Transverse colon (tissue), 4 donors: ENCODE measurements around the gene SCNM1. TPM values are rescaled to one million over a fixed set of nuclear protein-coding genes. Genes with fewer than 3 reads are reported as not detected.

Experiments used
- DNase-seq: peaks from one replicate; pipeline ENCODE4 v3.0.0-alpha.2; 2019
- H3K27ac ChIP-seq, 4 donors: fragments of 200-600 bp; sonication (generic); 2 replicates each; pipeline ENCODE4 v1.5.1; 2016 to 2018; ENCODE audit warnings: inconsistent platforms in 4 of 4
- H3K27me3 ChIP-seq: fragments of 200-600 bp; sonication (generic); 2 replicates; pipeline ENCODE4 v1.5.1; 2017; ENCODE audit warnings: inconsistent platforms
- H3K36me3 ChIP-seq, 4 donors: fragments of 200-600 bp; sonication (generic); 2 replicates each; pipeline ENCODE4 v1.5.1; 2017 to 2019; ENCODE audit warnings: inconsistent platforms in 4 of 4
- H3K4me1 ChIP-seq, 4 donors: fragments of 200-600 bp; sonication (generic); 2 replicates each; pipeline ENCODE4 v1.5.1; 2017 to 2020; ENCODE audit warnings: inconsistent platforms in 4 of 4
- H3K4me3 ChIP-seq, 4 donors: fragments of 200-600 bp; sonication (generic); 1 replicate in 1 of 4; 2 replicates in 3 of 4; pipeline versions ENCODE4 v1.5.1 to v1.6.1; 2017 to 2019; ENCODE audit warnings: inconsistent platforms in 4 of 4
- H3K9me3 ChIP-seq, 2 donors: fragments of 200-600 bp; sonication (generic); 2 replicates each; pipeline ENCODE4 v1.5.1; 2017 to 2019; ENCODE audit warnings: inconsistent platforms in 2 of 2
- EP300 ChIP-seq: sonication (generic); formaldehyde crosslinking; IDR thresholded peaks from one replicate; pipeline ENCODE4 v1.6.1; 2017; ENCODE audit warnings: antibody characterized with exemption, low read depth
- POLR2A ChIP-seq: fragments of 450-650 bp; IDR thresholded peaks from one replicate; pipeline ENCODE4 v1.6.1; 2016; ENCODE audit warnings: antibody characterized with exemption, mild to moderate bottlenecking, moderate library complexity
- POLR2AphosphoS5 ChIP-seq, 3 donors: sonication (generic); formaldehyde crosslinking; IDR thresholded peaks; one replicate each; pipeline ENCODE4 v1.6.1; 2016; ENCODE audit warnings: antibody characterized with exemption in 3 of 3
- WGBS, 2 donors: methylation state at CpG; one replicate each; pipeline ENCODE4 v1.1.5; 2018; ENCODE audit warnings: low coverage in 1 of 2; 5-methylcytosine and 5-hydroxymethylcytosine counted together
- in situ Hi-C, 4 donors: fragments of 200-750 bp; cut with MboI; loops; one replicate each; pipeline versions ENCODE4 v1.15.0 to v1.15.1; 2017; ENCODE audit warnings: low sequenced_read_pairs in 3 of 4, low pct_ligation_motif_present in 1 of 4, low pct_unique_long_range_greater_than_20kb in 1 of 4
- intact Hi-C: fragments of 100-400 bp; cut with DNase I; formaldehyde crosslinking; loops from one replicate; pipeline ENCODE4 v1.15.1; 2023; ENCODE audit warnings: low total_unique reads
- total RNA-seq, 4 donors: library from RNA; depleted of rRNA; stranded (reverse); fragments of >200 nt; gene quantifications; one replicate each; pipeline ENCODE4 v1.1.0, GENCODE V29; 2016
- TF ChIP-seq, protein P1 (sequence below), 5 experiments: fragments of 200-600 bp in 3 of 5; fragments of 450-650 bp in 2 of 5; sonication (generic) in 3 of 5; IDR thresholded peaks; 1 replicate in 2 of 5; 2 replicates in 3 of 5; pipeline ENCODE4 v1.5.1; 2016 to 2017; ENCODE audit warnings: antibody characterized with exemption in 5 of 5, inconsistent platforms in 3 of 5, mild to moderate bottlenecking in 2 of 5, moderate library complexity in 1 of 5

Gene SCNM1
- total RNA-seq, 4 donors from 2014 or later = 9.0 to 35.4 (median 25.1) TPM

DNA sequence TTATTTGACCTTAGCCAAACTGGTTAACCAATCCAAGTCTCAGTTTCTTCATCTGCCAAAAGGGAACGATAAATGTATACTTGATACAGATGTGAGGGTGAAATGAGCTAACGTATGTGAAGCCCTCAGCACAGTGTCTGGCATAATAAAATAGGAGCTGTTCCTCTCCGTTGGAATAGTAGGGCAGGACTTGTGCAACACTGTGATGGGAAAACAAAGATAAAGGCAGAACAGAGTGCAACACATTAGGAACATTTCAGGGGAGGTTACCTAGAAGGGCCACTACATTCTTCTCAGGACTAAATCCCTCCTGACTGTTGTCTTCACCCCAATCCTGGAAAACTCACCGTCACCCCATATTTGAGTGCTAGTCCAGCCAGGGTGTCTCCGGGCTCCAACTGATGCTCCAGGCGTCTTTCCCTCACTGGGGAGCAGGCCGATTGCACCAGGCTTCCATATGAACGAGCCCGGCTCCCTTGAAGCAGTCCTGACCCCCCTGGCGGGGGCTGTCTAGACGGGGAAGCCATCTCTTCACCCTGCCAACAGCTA lies 1.1 kb upstream of the SCNM1 start:
- DNase-seq = no peak
- 30% methylated on average over 11 of the region's 11 CpGs; no CpG with 5 or more reads in 1 of the 2 donors for WGBS, 2 donors
- Histone ChIP-seq H3K9me3 (no peaks in the 10 kb centered on the region), H3K4me3 (peak overlapping the region; percentile 32 to 94 (median 78)), H3K27me3 (no peaks in the 10 kb centered on the region), H3K4me1 (peaks cover 6 to 30% (median 20%) of the 10 kb centered on the region in 4 donors), H3K27ac (peak overlapping the region; percentile 84 to 94 (median 88)), H3K36me3 (peaks cover 0 to 19% (median 5%) of the 10 kb centered on the region in 4 donors)
- TF ChIP-seq POLR2A = no peak
- TF ChIP-seq, protein P1, sequence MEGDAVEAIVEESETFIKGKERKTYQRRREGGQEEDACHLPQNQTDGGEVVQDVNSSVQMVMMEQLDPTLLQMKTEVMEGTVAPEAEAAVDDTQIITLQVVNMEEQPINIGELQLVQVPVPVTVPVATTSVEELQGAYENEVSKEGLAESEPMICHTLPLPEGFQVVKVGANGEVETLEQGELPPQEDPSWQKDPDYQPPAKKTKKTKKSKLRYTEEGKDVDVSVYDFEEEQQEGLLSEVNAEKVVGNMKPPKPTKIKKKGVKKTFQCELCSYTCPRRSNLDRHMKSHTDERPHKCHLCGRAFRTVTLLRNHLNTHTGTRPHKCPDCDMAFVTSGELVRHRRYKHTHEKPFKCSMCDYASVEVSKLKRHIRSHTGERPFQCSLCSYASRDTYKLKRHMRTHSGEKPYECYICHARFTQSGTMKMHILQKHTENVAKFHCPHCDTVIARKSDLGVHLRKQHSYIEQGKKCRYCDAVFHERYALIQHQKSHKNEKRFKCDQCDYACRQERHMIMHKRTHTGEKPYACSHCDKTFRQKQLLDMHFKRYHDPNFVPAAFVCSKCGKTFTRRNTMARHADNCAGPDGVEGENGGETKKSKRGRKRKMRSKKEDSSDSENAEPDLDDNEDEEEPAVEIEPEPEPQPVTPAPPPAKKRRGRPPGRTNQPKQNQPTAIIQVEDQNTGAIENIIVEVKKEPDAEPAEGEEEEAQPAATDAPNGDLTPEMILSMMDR (IDR thresholded peaks at IDR 0.05) = no peak
- TF ChIP-seq EP300 = no peak
- TF ChIP-seq POLR2AphosphoS5 (IDR thresholded peaks at IDR 0.05) = no peak
- intact Hi-C loops (no loop called here), in situ Hi-C loops (loop anchor here in 1 of 4 donors (25.0 kb wide), 1 partner anchor 128 kb away; the partner anchor contains the start of genes BNIPL and C1orf56)

DNA sequence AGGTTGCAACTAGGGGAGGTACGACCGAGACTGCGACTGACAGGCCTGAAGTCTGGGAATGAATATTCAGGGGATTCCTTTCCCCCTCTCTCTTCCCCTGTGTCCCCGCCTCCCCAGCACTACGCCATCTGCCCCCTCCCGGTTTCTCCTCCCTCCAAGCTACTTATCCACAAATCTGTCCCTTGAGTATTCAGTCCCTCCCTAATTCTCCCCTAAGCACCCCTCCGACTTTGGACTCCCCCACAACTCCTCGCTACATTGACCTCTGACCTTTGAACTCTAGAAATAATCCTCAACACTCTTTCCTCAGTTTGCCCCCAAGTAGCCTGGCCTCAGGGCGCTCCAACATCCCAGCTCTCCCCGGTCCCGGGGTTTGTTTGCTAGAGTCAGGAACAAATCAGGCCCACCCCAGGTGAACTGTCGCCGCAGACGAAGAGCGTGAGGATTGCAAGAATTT lies 635 bp upstream of the SCNM1 start:
- DNase-seq = peak; percentile 49
- WGBS, 2 donors = 7 to 13% methylated on average over 3 to 15 of the region's 15 CpGs
- Histone ChIP-seq H3K27me3 (no peaks in the 10 kb centered on the region), H3K4me3 (peak overlapping the region; percentile 32 to 94 (median 78)), H3K27ac (peak overlapping the region; percentile 84 to 94 (median 88)), H3K4me1 (peaks cover 6 to 30% (median 20%) of the 10 kb centered on the region in 4 donors), H3K36me3 (peaks cover 0 to 18% (median 4%) of the 10 kb centered on the region in 4 donors), H3K9me3 (no peaks in the 10 kb centered on the region)
- TF ChIP-seq POLR2A = no peak
- TF ChIP-seq, protein P1 (IDR thresholded peaks at IDR 0.05) = peak in 1 of 5 experiments; percentile 13
- no peak for TF ChIP-seq POLR2AphosphoS5 (IDR thresholded peaks at IDR 0.05)
- intact Hi-C loops = no loop called here
- in situ Hi-C loops = loop anchor here in 1 of 4 donors (25.0 kb wide), 1 partner anchor 128 kb away; the partner anchor contains the start of genes BNIPL and C1orf56

DNA sequence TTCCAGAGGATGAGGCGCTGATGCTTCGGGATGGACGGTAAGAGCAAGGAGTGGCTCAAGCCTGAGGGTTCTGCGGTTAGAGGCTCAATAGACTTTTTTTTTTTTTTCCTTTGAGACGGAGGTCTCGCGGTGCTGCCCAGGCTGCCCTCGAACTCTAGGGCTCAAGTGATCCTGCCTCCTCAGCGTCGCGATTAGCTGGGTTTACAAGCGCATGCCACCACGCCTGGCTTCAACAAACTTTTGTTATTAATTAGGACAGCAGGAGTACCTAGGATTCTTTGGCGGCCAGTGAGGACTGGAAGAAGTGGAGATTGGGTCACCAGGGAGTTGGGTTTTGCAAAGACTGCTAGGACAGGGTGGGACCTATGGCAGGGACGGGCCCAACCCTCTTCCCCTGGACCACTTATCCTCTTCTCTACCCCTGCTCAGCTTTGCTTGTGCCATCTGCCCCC lies 587 bp downstream of the SCNM1 start:
- Histone ChIP-seq H3K36me3 (peaks cover 0 to 10% (median 0%) of the 10 kb centered on the region in 4 donors), H3K27me3 (no peaks in the 10 kb centered on the region), H3K27ac (peak overlapping the region; percentile 84 to 94 (median 88)), H3K4me1 (peaks cover 6 to 25% (median 20%) of the 10 kb centered on the region in 4 donors), H3K9me3 (no peaks in the 10 kb centered on the region), H3K4me3 (peak overlapping the region; percentile 47 to 94 (median 78))
- in situ Hi-C loops = loop anchor here in 1 of 4 donors (25.0 kb wide), 1 partner anchor 129 kb away; the partner anchor contains the start of genes BNIPL and C1orf56
- WGBS, 2 donors = 3 to 5% methylated on average over 6 to 15 of the region's 15 CpGs
- no peak for DNase-seq
- TF ChIP-seq POLR2A (no peak), POLR2AphosphoS5 (IDR thresholded peaks at IDR 0.05) (no peak), EP300 (no peak)
- TF ChIP-seq, protein P1 (IDR thresholded peaks at IDR 0.05) = no peak
- intact Hi-C loops = loop anchor here (1.0 kb wide), 1 partner anchor 24 kb away; no protein-coding TSS in a partner anchor

DNA sequence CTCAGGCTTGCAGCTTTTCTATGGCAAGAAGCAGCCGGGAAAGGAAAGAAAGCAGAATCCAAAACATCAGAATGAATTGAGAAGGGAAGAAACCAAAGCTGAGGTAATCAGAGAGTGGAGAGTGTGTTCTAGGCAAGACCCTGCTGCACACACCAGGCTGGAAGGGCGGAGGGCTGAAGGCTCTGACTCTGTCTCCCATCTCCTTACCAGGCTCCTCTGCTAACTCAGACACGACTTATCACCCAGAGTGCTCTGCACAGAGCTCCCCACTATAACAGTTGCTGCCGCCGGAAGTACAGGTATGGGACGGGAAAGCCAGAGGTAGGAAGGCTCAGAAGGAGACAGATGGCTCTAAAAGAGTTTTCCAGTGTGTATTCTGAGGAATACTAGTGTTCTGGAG lies 1.2 kb downstream of the SCNM1 start:
- no peak for TF ChIP-seq EP300
- no peak for TF ChIP-seq POLR2AphosphoS5 (IDR thresholded peaks at IDR 0.05)
- TF ChIP-seq, protein P1 (IDR thresholded peaks at IDR 0.05) = no peak
- no peak for TF ChIP-seq POLR2A
- in situ Hi-C loops (loop anchor here in 1 of 4 donors (25.0 kb wide), 1 partner anchor 130 kb away; the partner anchor contains the start of genes BNIPL and C1orf56), intact Hi-C loops (no loop called here)
- Histone ChIP-seq H3K9me3 (no peaks in the 10 kb centered on the region), H3K27ac (no peak overlapping the region), H3K36me3 (peaks cover 0 to 10% (median 0%) of the 10 kb centered on the region in 4 donors), H3K4me3 (peak overlapping the region in 1 of 4 donors; percentile 86), H3K27me3 (no peaks in the 10 kb centered on the region), H3K4me1 (peaks cover 6 to 25% (median 20%) of the 10 kb centered on the region in 4 donors)
- DNase-seq = no peak
- 87 to 89% methylated on average over 3 to 6 of the region's 6 CpGs for WGBS, 2 donors
